ENCODE data around the gene DGKZ. TPM values are rescaled to one million over a fixed set of nuclear protein-coding genes. Genes with fewer than 3 reads are reported as not detected.
"Not testable (repeated sequence)": the region's sequence is repeated elsewhere in the genome, so short reads cannot be mapped to it uniquely, and the experiment has no call there.

Gene DGKZ
- polyA plus RNA-seq, 10 donors = 47.7 to 68.1 (median 57.1) TPM

GRCh38 chr11:46366661-46367161 lies 19.4 kb downstream of the DGKZ start:
- no peak for DNase-seq

- peak in 2 of 3 donors; percentile 81 to 91 for DNase-seq
Measured at GRCh38 chr11:46367244-46367915, 20.1 kb downstream of the DGKZ start.

- DNase-seq = no peak
Measured at GRCh38 chr11:46367916-46368267, 20.6 kb downstream of the DGKZ start.

GRCh38 chr11:46369458-46370152 lies 22.3 kb downstream of the DGKZ start:
- DNase-seq = peak in 2 of 3 donors; percentile 39 to 70

GRCh38 chr11:46370253-46370652 lies 23.0 kb downstream of the DGKZ start:
- DNase-seq = no peak

- not testable (repeated sequence) for DNase-seq
Measured at GRCh38 chr11:46371262-46371661, 24.0 kb downstream of the DGKZ start.

- DNase-seq = no peak
Measured at GRCh38 chr11:46372086-46372485, 24.8 kb downstream of the DGKZ start.

- DNase-seq = not testable (repeated sequence)
Measured at GRCh38 chr11:46372501-46372900, 25.2 kb downstream of the DGKZ start.

GRCh38 chr11:46373787-46374740 lies 26.8 kb downstream of the DGKZ start:
- no peak for DNase-seq

- DNase-seq = no peak
Measured at GRCh38 chr11:46374815-46375214, 27.6 kb downstream of the DGKZ start.

GRCh38 chr11:46375392-46376101 lies 28.3 kb downstream of the DGKZ start:
- DNase-seq = no peak

GRCh38 chr11:46376258-46377050 lies 29.2 kb downstream of the DGKZ start:
- DNase-seq = no peak

GRCh38 chr11:46377290-46377689 lies 30.0 kb downstream of the DGKZ start:
- DNase-seq = no peak

- no peak for DNase-seq
Measured at GRCh38 chr11:46377831-46378230, 30.6 kb downstream of the DGKZ start.

- DNase-seq = no peak
Measured at GRCh38 chr11:46378296-46378695, 31.0 kb downstream of the DGKZ start.

GRCh38 chr11:46378811-46379481 lies 31.7 kb downstream of the DGKZ start:
- peak in 1 of 3 donors; percentile 55 for DNase-seq

- peak in 1 of 3 donors; percentile 57 for DNase-seq
Measured at GRCh38 chr11:46379482-46380293, 32.4 kb downstream of the DGKZ start.

GRCh38 chr11:46380340-46381047 lies 33.2 kb downstream of the DGKZ start:
- DNase-seq = peak; percentile 33 to 81 (median 54)

All from muscle of back (tissue), 11 donors.